Ishikawa (cell line): ENCODE data around the gene CSNK1G2.

Experiments used
- CEBPB ChIP-seq: IDR thresholded peaks from 2 replicates; pipeline ENCODE4 v1.6.1; 2012
- EP300 ChIP-seq: IDR thresholded peaks from 2 replicates; pipeline ENCODE4 v1.6.1; 2012; ENCODE audit warnings: borderline replicate concordance
- NFIC ChIP-seq: IDR thresholded peaks from 2 replicates; pipeline ENCODE4 v1.6.1; 2012
- RAD21 ChIP-seq: IDR thresholded peaks from 2 replicates; pipeline ENCODE4 v1.6.1; 2012; ENCODE audit warnings: low read depth
- TCF12 ChIP-seq: IDR thresholded peaks from 2 replicates; pipeline ENCODE4 v1.6.1; 2012; ENCODE audit warnings: low read depth
- TEAD4 ChIP-seq: IDR thresholded peaks from 2 replicates; pipeline ENCODE4 v1.6.1; 2012
- YY1 ChIP-seq: IDR thresholded peaks from 2 replicates; pipeline ENCODE4 v1.6.1; 2012; ENCODE audit warnings: low read depth
- ZBTB7A ChIP-seq: IDR thresholded peaks from 2 replicates; pipeline ENCODE4 v1.6.1; 2012; ENCODE audit warnings: low read depth
- TF ChIP-seq, protein P1 (sequence below): IDR thresholded peaks from 2 replicates; pipeline ENCODE4 v1.6.1; 2012
- TF ChIP-seq, protein P2 (sequence below): IDR thresholded peaks from 2 replicates; pipeline ENCODE4 v1.6.1; 2012; ENCODE audit warnings: low read depth, mild to moderate bottlenecking

DNA sequence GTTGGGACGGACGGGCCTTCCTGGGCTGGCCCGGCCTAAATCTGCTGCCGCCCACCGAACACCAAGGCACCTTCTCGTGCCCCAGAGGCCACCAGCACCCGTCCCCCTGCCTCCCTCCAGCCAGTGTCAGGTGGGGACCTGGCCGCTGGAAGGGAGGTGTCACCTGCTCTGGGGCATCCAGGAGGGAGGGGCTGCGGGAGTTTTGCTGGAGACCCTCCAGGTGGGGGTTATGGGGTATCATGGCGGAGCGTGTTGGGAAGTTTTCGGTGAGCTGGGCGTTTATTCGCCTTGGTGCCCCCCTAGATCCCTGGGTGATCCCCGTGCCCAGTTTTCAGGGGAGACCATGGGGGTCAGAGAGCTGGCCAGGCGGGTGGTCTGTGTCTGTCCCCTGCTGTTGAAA lies 9.7 kb downstream of the CSNK1G2 start:
- TF ChIP-seq ZBTB7A (no peak), YY1 (no peak), EP300 (no peak), TEAD4 (no peak), NFIC (no peak), TCF12 (no peak), CEBPB (no peak), RAD21 (no peak)
- TF ChIP-seq, protein P1, sequence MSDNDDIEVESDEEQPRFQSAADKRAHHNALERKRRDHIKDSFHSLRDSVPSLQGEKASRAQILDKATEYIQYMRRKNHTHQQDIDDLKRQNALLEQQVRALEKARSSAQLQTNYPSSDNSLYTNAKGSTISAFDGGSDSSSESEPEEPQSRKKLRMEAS = no peak
- TF ChIP-seq, protein P2, sequence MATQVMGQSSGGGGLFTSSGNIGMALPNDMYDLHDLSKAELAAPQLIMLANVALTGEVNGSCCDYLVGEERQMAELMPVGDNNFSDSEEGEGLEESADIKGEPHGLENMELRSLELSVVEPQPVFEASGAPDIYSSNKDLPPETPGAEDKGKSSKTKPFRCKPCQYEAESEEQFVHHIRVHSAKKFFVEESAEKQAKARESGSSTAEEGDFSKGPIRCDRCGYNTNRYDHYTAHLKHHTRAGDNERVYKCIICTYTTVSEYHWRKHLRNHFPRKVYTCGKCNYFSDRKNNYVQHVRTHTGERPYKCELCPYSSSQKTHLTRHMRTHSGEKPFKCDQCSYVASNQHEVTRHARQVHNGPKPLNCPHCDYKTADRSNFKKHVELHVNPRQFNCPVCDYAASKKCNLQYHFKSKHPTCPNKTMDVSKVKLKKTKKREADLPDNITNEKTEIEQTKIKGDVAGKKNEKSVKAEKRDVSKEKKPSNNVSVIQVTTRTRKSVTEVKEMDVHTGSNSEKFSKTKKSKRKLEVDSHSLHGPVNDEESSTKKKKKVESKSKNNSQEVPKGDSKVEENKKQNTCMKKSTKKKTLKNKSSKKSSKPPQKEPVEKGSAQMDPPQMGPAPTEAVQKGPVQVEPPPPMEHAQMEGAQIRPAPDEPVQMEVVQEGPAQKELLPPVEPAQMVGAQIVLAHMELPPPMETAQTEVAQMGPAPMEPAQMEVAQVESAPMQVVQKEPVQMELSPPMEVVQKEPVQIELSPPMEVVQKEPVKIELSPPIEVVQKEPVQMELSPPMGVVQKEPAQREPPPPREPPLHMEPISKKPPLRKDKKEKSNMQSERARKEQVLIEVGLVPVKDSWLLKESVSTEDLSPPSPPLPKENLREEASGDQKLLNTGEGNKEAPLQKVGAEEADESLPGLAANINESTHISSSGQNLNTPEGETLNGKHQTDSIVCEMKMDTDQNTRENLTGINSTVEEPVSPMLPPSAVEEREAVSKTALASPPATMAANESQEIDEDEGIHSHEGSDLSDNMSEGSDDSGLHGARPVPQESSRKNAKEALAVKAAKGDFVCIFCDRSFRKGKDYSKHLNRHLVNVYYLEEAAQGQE = no peak
